Brain microvascular endothelial cell (primary cell): Measurements from ENCODE around the gene HSPA1L.
"Not testable (repeated sequence)": the region's sequence is repeated elsewhere in the genome, so short reads cannot be mapped to it uniquely, and the experiment has no call there.

ENCODE experiments used
- DNase-seq: peaks from one replicate; pipeline ENCODE4 v3.0.0-alpha.2; 2020
- H3K27ac ChIP-seq: fragments of 250-450 bp; sonication (Bioruptor Pico); 2 replicates; pipeline ENCODE4 v1.5.1; 2020; ENCODE audit warnings: mild to moderate bottlenecking, moderate library complexity
- H3K27me3 ChIP-seq: fragments of 250-450 bp; sonication (Bioruptor Pico); replicated peaks from 2 replicates; pipeline ENCODE4 v1.5.1; 2020; ENCODE audit warnings: mild to moderate bottlenecking
- H3K36me3 ChIP-seq: fragments of 250-450 bp; sonication (Bioruptor Pico); replicated peaks from 2 replicates; pipeline ENCODE4 v1.5.1; 2020; ENCODE audit warnings: mild to moderate bottlenecking
- H3K4me3 ChIP-seq: 2 replicates; pipeline ENCODE4 v1.5.1; 2011; ENCODE audit warnings: low read depth, mild to moderate bottlenecking, control low read depth, low read length, moderate library complexity
- in situ Hi-C: cut with HindIII; loops from 2 replicates; pipeline ENCODE4 v1.10.0; 2017; ENCODE audit warnings: low sequenced_read_pairs, low pct_ligation_motif_present
- TF ChIP-seq, protein P1 (sequence below): IDR thresholded peaks from 2 replicates; pipeline ENCODE4 v1.5.1; 2011; ENCODE audit warnings: low read depth, mild to moderate bottlenecking, moderate library complexity, low read length, control low read depth, inconsistent platforms; ENCODE audit errors: missing control alignments

HSPA1L gene

DNA sequence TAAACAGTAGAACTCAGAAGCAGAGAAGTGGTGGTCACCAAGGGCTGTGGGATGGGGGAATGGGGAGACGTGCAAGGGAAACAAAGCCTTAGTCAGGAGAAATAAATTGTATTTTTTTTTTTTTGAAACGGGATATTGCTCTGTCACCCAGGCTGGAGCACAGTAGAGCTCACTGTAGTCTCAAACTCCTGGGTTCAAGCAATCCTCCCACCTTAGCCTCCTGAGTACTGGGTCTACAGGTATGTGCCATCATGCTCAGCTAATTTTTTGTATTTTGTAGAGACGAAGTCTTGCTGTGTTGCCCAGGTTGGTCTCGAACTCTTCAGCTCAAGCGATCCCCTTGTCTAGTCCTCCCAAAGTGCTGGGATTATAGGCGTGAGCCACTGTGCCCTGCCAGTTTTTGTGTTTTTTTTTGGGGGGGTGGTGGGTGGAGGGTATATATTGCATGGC, 15.8 kb upstream of the HSPA1L start:
- peak overlapping the region; percentile 51 for H3K4me3 ChIP-seq
- TF ChIP-seq, protein P1, sequence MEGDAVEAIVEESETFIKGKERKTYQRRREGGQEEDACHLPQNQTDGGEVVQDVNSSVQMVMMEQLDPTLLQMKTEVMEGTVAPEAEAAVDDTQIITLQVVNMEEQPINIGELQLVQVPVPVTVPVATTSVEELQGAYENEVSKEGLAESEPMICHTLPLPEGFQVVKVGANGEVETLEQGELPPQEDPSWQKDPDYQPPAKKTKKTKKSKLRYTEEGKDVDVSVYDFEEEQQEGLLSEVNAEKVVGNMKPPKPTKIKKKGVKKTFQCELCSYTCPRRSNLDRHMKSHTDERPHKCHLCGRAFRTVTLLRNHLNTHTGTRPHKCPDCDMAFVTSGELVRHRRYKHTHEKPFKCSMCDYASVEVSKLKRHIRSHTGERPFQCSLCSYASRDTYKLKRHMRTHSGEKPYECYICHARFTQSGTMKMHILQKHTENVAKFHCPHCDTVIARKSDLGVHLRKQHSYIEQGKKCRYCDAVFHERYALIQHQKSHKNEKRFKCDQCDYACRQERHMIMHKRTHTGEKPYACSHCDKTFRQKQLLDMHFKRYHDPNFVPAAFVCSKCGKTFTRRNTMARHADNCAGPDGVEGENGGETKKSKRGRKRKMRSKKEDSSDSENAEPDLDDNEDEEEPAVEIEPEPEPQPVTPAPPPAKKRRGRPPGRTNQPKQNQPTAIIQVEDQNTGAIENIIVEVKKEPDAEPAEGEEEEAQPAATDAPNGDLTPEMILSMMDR: no peak
- H3K27ac ChIP-seq: no peak overlapping the region
- in situ Hi-C loops: no loop called here
- no peaks in the 10 kb centered on the region for H3K27me3 ChIP-seq
- DNase-seq: no peak
- no peaks in the 10 kb centered on the region for H3K36me3 ChIP-seq

DNA sequence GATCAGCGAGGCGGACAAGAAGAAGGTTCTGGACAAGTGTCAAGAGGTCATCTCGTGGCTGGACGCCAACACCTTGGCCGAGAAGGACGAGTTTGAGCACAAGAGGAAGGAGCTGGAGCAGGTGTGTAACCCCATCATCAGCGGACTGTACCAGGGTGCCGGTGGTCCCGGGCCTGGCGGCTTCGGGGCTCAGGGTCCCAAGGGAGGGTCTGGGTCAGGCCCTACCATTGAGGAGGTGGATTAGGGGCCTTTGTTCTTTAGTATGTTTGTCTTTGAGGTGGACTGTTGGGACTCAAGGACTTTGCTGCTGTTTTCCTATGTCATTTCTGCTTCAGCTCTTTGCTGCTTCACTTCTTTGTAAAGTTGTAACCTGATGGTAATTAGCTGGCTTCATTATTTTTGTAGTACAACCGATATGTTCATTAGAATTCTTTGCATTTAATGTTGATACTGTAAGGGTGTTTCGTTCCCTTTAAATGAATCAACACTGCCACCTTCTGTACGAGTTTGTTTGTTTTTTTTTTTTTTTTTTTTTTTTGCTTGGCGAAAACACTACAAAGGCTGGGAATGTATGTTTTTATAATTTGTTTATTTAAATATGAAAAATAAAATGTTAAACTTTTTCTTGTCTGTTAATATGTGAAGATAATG, 14.7 kb upstream of the HSPA1L start:
- DNase-seq: no peak
- TF ChIP-seq, protein P1: no peak
- in situ Hi-C loops: no loop called here
- peak overlapping the region; percentile 51 for H3K4me3 ChIP-seq
- no peaks in the 10 kb centered on the region for H3K27me3 ChIP-seq
- H3K36me3 ChIP-seq: no peaks in the 10 kb centered on the region
- H3K27ac ChIP-seq: no peak overlapping the region

DNA sequence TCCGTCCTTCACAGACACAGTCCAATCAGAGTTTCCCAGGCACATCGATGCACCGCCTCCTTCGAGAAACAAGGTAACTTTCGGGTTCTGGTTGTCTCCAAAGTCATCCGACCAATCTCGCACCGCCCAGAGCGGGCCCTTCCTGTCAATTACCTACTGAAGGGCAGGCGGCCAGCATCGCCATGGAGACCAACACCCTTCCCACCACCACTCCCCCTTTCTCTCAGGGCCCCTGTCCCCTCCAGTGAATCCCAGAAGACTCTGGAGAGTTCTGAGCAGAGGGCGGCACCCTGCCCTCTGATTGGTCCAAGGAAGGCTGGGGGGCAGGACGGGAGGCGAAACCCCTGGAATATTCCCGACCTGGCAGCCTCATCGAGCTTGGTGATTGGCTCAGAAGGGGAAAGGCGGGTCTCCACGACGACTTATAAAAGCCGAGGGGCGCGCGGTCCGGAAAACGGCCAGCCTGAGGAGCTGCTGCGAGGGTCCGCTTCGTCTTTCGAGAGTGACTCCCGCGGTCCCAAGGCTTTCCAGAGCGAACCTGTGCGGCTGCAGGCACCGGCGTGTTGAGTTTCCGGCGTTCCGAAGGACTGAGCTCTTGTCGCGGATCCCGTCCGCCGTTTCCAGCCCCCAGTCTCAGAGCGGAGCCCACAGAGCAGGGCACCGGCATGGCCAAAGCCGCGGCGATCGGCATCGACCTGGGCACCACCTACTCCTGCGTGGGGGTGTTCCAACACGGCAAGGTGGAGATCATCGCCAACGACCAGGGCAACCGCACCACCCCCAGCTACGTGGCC, 12.4 kb upstream of the HSPA1L start, which contains the start of gene HSPA1B:
TSS of gene HSPA1B (plus strand) at position 453 of the 794 bp plus-strand sequence. CDS start at position 666, 213 bp downstream.
- peak within 1 kb of the TSS; percentile 64 for H3K4me3 ChIP-seq
- peak; percentile 100 for DNase-seq
- H3K36me3 ChIP-seq: no peaks in the 10 kb centered on the region
- H3K27me3 ChIP-seq: no peaks in the 10 kb centered on the region
- in situ Hi-C loops: no loop called here
- peak within 1 kb of the TSS; percentile 91 for H3K27ac ChIP-seq
- TF ChIP-seq, protein P1: no peak

DNA sequence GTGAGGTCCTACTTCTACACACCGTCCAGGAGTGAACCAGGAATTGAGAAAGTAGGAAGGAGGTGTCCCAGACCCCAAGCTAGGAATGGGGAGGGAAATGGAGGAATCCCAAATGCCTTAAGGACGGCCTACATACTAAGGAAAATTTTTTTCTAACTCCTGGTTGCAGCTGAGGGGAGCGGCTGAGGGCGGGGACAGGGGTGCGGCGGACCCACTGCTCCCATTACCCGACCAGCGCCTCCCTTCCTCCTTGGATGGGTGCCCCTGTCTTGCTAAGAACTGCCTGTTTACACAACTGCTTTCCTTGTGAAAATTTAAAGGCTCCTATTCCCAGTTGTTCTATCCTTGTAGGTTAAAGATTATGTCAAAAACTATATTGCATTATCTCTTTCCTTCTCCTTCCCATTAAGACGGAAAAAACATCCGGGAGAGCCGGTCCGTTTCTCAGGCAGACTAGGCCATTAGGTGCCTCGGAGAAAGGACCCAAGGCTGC, 11.8 kb upstream of the HSPA1L start:
- Histone ChIP-seq H3K36me3 (no peaks in the 10 kb centered on the region), H3K27me3 (no peaks in the 10 kb centered on the region), H3K4me3 (peak overlapping the region; percentile 43), H3K27ac (peak overlapping the region; percentile 91)
- DNase-seq: no peak
- in situ Hi-C loops: no loop called here
- TF ChIP-seq, protein P1: no peak

DNA sequence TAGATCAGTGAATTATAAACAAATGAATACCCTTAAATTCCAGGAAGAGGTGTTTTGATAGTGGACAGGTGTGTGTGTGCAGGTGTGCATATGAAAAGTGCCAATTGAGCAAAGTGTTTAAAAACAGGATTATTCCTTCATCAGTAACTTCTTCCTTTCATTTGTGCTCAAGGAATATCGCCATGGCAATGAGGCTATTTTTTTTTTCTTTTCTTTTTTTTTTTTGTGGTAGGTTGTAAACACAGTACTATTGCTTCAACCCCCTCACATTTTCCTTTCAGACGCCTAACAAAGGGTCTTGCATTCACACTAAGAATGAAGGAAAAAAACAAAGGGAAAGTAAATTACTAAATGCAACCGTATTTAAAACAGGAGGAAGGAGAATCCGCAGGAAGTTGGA, 10.5 kb upstream of the HSPA1L start:
- in situ Hi-C loops: no loop called here
- TF ChIP-seq, protein P1: no peak
- H3K27me3 ChIP-seq: no peaks in the 10 kb centered on the region
- H3K4me3 ChIP-seq: no peak overlapping the region
- H3K27ac ChIP-seq: no peak overlapping the region
- no peak for DNase-seq
- H3K36me3 ChIP-seq: no peaks in the 10 kb centered on the region

DNA sequence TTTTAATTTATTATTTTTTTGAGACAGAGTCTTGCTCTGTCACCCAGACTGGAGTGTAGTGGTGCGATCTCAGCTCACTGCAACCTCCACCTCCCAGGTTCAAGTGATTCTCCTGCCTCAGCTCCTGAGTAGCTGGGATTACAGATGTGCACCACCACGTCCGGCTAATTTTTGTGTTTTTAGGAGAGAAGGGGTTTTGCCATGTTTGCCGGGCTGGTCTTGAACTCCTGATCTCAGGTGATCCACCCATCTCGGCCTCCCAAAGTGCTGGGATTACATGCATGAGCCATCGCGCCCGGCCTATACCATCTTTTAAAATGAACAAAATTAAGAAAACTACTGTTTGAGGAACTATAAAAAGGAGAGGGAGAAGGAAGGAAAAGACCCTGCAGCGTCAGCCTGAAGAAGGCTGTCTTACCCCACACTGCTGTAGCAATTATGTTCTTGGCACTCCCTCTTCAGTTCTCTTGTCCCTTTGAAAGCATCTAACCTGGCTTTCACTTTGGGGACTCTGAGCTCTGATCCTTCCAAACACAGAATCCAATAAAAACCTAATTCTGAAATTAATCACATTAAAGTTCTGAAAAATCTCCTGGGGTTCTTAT, 8.6 kb upstream of the HSPA1L start:
- H3K27ac ChIP-seq, in situ Hi-C loops, DNase-seq, H3K4me3 ChIP-seq, H3K36me3 ChIP-seq, H3K27me3 ChIP-seq: not testable (repeated sequence)
